GM12878 (cell line): Measurements from ENCODE around the gene CALML5. TPM values are rescaled to one million over a fixed set of nuclear protein-coding genes. Genes with fewer than 3 reads are reported as not detected.

Experiments used
- ATAC-seq: fragments of 200-7000 bp; cut with Tn5 transposase; 3 replicates; pipeline ENCODE4 v1.9.1; 2020; ENCODE audit warnings: mild to moderate bottlenecking, moderate library complexity
- BruUV-seq: library from RNA; stranded (reverse); fragments of 400-500 nt; replicated peaks from 2 replicates; lab custom pipeline; 2021; lab: Mats Ljungman, UMichigan
- CTCF ChIA-PET: fragments of 300-600 bp; sonication (Branson Sonifier 250); formaldehyde crosslinking; extraction: SDS; loops from one replicate; lab custom pipeline; 2021; ENCODE audit warnings: inconsistent platforms; lab: Yijun Ruan, JAX
- POLR2A ChIA-PET: fragments of 350-600 bp; formaldehyde crosslinking; extraction: SDS; loops from one replicate; lab custom pipeline; 2021; ENCODE audit warnings: inconsistent platforms; lab: Charles Lee
- RAD21 ChIA-PET: fragments of 300-600 bp; sonication (Branson Sonifier 250); formaldehyde crosslinking; loops from one replicate; lab custom pipeline; 2023; ENCODE audit warnings: antibody characterized with exemption; ENCODE audit not compliant: unreplicated experiment; lab: Charles Lee
- SMC1A ChIA-PET: fragments of 300-600 bp; sonication (Branson Sonifier 250); formaldehyde crosslinking; loops from one replicate; lab custom pipeline; 2023; ENCODE audit not compliant: unreplicated experiment, uncharacterized antibody; lab: Charles Lee
- DNase-seq: peaks from one replicate; pipeline ENCODE4 v3.0.0-alpha.2; 2011; ENCODE audit warnings: low read depth, low spot score
- FAIRE-seq: peaks from 3 replicates; lab custom pipeline; 2011; peaks lifted over from hg19 to GRCh38; lab: Jason Lieb, UNC
- H2AFZ ChIP-seq: 2 replicates; pipeline ENCODE4 v1.6.0; 2011; ENCODE audit warnings: low read depth, low read length, control low read depth; ENCODE audit not compliant: control insufficient read depth
- H3K27ac ChIP-seq: 2 replicates; pipeline ENCODE4 v1.5.1; 2011; ENCODE audit warnings: control low read depth; ENCODE audit not compliant: control insufficient read depth, insufficient read depth
- H3K27me3 ChIP-seq, 2 experiments: replicated peaks in 1 of 2; 2 replicates each; pipeline versions ENCODE4 v1.6.0 to v1.6.1; 2011; ENCODE audit warnings: low read length in 1 of 2; ENCODE audit not compliant: control insufficient read depth in 2 of 2, insufficient read depth in 2 of 2
- H3K36me3 ChIP-seq, 2 experiments: 2 replicates each; pipeline ENCODE4 v1.5.1; 2011; ENCODE audit warnings: low read length in 1 of 2; ENCODE audit not compliant: control insufficient read depth in 2 of 2, insufficient read depth in 2 of 2
- H3K4me1 ChIP-seq: 2 replicates; pipeline ENCODE4 v1.6.1; 2011; ENCODE audit warnings: mild to moderate bottlenecking, low read length, moderate library complexity, mixed read lengths; ENCODE audit not compliant: control insufficient read depth, insufficient read depth
- H3K4me2 ChIP-seq: 2 replicates; pipeline ENCODE4 v1.6.0; 2011; ENCODE audit warnings: control low read depth; ENCODE audit not compliant: control insufficient read depth, insufficient read depth
- H3K4me3 ChIP-seq: fragments of 200-600 bp; sonication (generic); 2 replicates; pipeline ENCODE4 v1.5.1; 2016
- H3K79me2 ChIP-seq: 2 replicates; pipeline ENCODE4 v1.6.0; 2011; ENCODE audit warnings: low read length; ENCODE audit not compliant: control insufficient read depth, insufficient read depth
- H3K9ac ChIP-seq: 2 replicates; pipeline ENCODE4 v1.8.0; 2011; ENCODE audit warnings: low read length, control low read depth, mixed read lengths; ENCODE audit not compliant: control insufficient read depth, insufficient read depth
- H3K9me3 ChIP-seq: replicated peaks from 3 replicates; pipeline ENCODE4 v1.5.1; 2011; ENCODE audit warnings: mild to moderate bottlenecking, low read length; ENCODE audit not compliant: control insufficient read depth, insufficient read depth
- H4K20me1 ChIP-seq: 2 replicates; pipeline ENCODE4 v1.6.0; 2011; ENCODE audit not compliant: control insufficient read depth, insufficient read depth
- CREB1 ChIP-seq: IDR thresholded peaks from 2 replicates; pipeline ENCODE4 v1.6.1; 2012; ENCODE audit warnings: low read depth, mild to moderate bottlenecking, inconsistent platforms
- EGR1 ChIP-seq, 2 experiments: IDR thresholded peaks; 1 replicate in 1 of 2; 2 replicates in 1 of 2; pipeline ENCODE4 v1.6.1; 2011 to 2012; ENCODE audit warnings: low read depth in 2 of 2, low read length in 2 of 2, borderline replicate concordance in 1 of 2, mild to moderate bottlenecking in 1 of 2, moderate library complexity in 1 of 2
- ESRRA ChIP-seq: IDR thresholded peaks from 2 replicates; pipeline ENCODE4 v1.6.1; 2012; ENCODE audit warnings: mild to moderate bottlenecking, low read length, improper control_type of control experiment
- MTA2 ChIP-seq: fragments of 450-650 bp; IDR thresholded peaks from 2 replicates; pipeline ENCODE4 v1.6.1; 2016; ENCODE audit warnings: low read depth, mild to moderate bottlenecking, moderate library complexity
- NFIC ChIP-seq: IDR thresholded peaks from 2 replicates; pipeline ENCODE4 v1.6.1; 2012; ENCODE audit warnings: low read depth, mild to moderate bottlenecking, inconsistent platforms, low read length, moderate library complexity
- NFXL1 ChIP-seq: fragments of 450-650 bp; IDR thresholded peaks from 2 replicates; pipeline ENCODE4 v1.6.1; 2017; ENCODE audit warnings: antibody characterized with exemption, mild to moderate bottlenecking, borderline replicate concordance
- SMARCA5 ChIP-seq: fragments of 450-650 bp; IDR thresholded peaks from 2 replicates; pipeline ENCODE4 v1.6.1; 2017; ENCODE audit warnings: mild to moderate bottlenecking
- SMC3 ChIP-seq: IDR thresholded peaks from 2 replicates; pipeline ENCODE4 v1.6.1; 2011; ENCODE audit warnings: low read length, improper control_type of control experiment, borderline replicate concordance
- STAT1 ChIP-seq: fragments of 450-650 bp; conservative IDR thresholded peaks from 2 replicates; pipeline ENCODE4 v1.6.1; 2014; ENCODE audit warnings: antibody characterized with exemption, mild to moderate bottlenecking
- ZNF24 ChIP-seq: fragments of 450-650 bp; IDR thresholded peaks from 2 replicates; pipeline ENCODE4 v1.6.1; 2017; ENCODE audit warnings: antibody characterized with exemption, mild to moderate bottlenecking
- ZNF274 ChIP-seq: IDR thresholded peaks from one replicate; pipeline ENCODE4 v1.8.0; 2011; ENCODE audit not compliant: insufficient read length, insufficient read depth
- ZNF592 ChIP-seq: fragments of 450-650 bp; IDR thresholded peaks from 2 replicates; pipeline ENCODE4 v1.6.1; 2017; ENCODE audit warnings: mild to moderate bottlenecking, moderate library complexity
- ZNF687 ChIP-seq: fragments of 450-650 bp; IDR thresholded peaks from 2 replicates; pipeline ENCODE4 v1.6.1; 2017; ENCODE audit warnings: mild to moderate bottlenecking, moderate library complexity
- WGBS: methylation state at CpG from one replicate; pipeline ENCODE4 v1.1.6; 2016; ENCODE audit warnings: low lambda C conversion rate; ENCODE audit not compliant: insufficient replicate concordance, insufficient coverage; ENCODE audit errors: missing lambda C conversion rate; 5-methylcytosine and 5-hydroxymethylcytosine counted together
- in situ Hi-C: fragments of 300-500 bp; cut with MboI; formaldehyde crosslinking; loops from 9 replicates; pipeline ENCODE4 v1.14.3; 2018; ENCODE audit warnings: mixed read lengths
- intact Hi-C: fragments of 100-400 bp; cut with micrococcal nuclease; formaldehyde crosslinking; loops from one replicate; pipeline ENCODE4 v1.14.2; 2022; ENCODE audit not compliant: unreplicated experiment
- polyA plus RNA-seq, 11 experiments: library from polyadenylated mRNA; depleted of rRNA in 4 of 11; unstranded in 6 of 11; stranded (reverse) in 5 of 11; fragments of >200 nt; fragmentation: Nextera tagmentation in 4 of 11; fragmentation: Illumina TruSeq in 1 of 11; extraction: Ambion mirVana in 4 of 11; extraction: Trizol in 1 of 11; gene quantifications; 1 replicate in 1 of 11; 2 replicates in 10 of 11; pipeline versions ENCODE4 v1.2.1 to v1.2.3, GENCODE V29; 2011 to 2016; ENCODE audit warnings: inconsistent platforms in 2 of 11, missing spikeins in 2 of 11, low read depth in 1 of 11
- total RNA-seq, 4 experiments: library from RNA; depleted of rRNA in 3 of 4; stranded (reverse); fragments of >200 nt in 3 of 4; fragmentation: Illumina TruSeq in 1 of 4; extraction: Trizol in 1 of 4; gene quantifications; 2 replicates each; pipeline versions ENCODE4 v1.2.1 to v1.2.3, GENCODE V29; 2013 to 2021

The CALML5 gene
- total and polyA plus RNA-seq, 10 of the 15 experiments (the other 5 are each of a cell fraction or from before 2014, with no cell fraction given) = not detected

- ChIA-PET CTCF (no interaction called here), SMC1A (no interaction called here), RAD21 (no interaction called here), POLR2A (no interaction called here)
- no peak for ATAC-seq
- intact Hi-C loops = no loop called here
- H3K9ac ChIP-seq = no peak overlapping the region
- FAIRE-seq = no peak
- no TSS peak for BruUV-seq
- H3K4me3 ChIP-seq = no peak overlapping the region
- TF ChIP-seq SMARCA5 (no peak), ZNF274 (no peak), EGR1 (IDR thresholded peaks at IDR 0.05; ENCODE audit: borderline replicate concordance in 1 of 2, low read depth in 2 of 2, low read length in 2 of 2) (no peak), ZNF687 (no peak), MTA2 (no peak), ZNF592 (no peak), ZNF24 (no peak), SMC3 (no peak), NFIC (no peak), ESRRA (no peak), NFXL1 (no peak), STAT1 (no peak), CREB1 (no peak)
- no peaks in the 10 kb centered on the region for H3K79me2 ChIP-seq
- no peaks in the 10 kb centered on the region for H3K4me1 ChIP-seq
- no peaks in the 10 kb centered on the region for H3K36me3 ChIP-seq
- WGBS = 79% methylated on average over 15 of the region's 15 CpGs
- no peak overlapping the region for H3K4me2 ChIP-seq
- DNase-seq = no peak
- no peak overlapping the region for H3K27ac ChIP-seq
- no peaks in the 10 kb centered on the region for H3K27me3 ChIP-seq
- no peak overlapping the region for H2AFZ ChIP-seq
- peaks cover 3% of the 10 kb centered on the region; the same call in 2 of the 3 replicates for H3K9me3 ChIP-seq
- in situ Hi-C loops = no loop called here
- H4K20me1 ChIP-seq = no peaks in the 10 kb centered on the region
Observed at GRCh38 chr10:5470062-5470751, 29.2 kb downstream of the CALML5 start.
